ENCODE measurements around the gene CELSR2.
A peak's percentile ranks its signal among the peaks of the same experiment; 100 is the strongest.

The CELSR2 gene

GRCh38 chr1:109296782-109297181, 47.4 kb downstream of the CELSR2 start:
- TF ChIP-seq POLR2AphosphoS5 (IDR thresholded peaks at IDR 0.05; ENCODE audit: low read depth, low read length), result no peak
- TF ChIP-seq, protein P1, sequence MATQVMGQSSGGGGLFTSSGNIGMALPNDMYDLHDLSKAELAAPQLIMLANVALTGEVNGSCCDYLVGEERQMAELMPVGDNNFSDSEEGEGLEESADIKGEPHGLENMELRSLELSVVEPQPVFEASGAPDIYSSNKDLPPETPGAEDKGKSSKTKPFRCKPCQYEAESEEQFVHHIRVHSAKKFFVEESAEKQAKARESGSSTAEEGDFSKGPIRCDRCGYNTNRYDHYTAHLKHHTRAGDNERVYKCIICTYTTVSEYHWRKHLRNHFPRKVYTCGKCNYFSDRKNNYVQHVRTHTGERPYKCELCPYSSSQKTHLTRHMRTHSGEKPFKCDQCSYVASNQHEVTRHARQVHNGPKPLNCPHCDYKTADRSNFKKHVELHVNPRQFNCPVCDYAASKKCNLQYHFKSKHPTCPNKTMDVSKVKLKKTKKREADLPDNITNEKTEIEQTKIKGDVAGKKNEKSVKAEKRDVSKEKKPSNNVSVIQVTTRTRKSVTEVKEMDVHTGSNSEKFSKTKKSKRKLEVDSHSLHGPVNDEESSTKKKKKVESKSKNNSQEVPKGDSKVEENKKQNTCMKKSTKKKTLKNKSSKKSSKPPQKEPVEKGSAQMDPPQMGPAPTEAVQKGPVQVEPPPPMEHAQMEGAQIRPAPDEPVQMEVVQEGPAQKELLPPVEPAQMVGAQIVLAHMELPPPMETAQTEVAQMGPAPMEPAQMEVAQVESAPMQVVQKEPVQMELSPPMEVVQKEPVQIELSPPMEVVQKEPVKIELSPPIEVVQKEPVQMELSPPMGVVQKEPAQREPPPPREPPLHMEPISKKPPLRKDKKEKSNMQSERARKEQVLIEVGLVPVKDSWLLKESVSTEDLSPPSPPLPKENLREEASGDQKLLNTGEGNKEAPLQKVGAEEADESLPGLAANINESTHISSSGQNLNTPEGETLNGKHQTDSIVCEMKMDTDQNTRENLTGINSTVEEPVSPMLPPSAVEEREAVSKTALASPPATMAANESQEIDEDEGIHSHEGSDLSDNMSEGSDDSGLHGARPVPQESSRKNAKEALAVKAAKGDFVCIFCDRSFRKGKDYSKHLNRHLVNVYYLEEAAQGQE (IDR thresholded peaks at IDR 0.05; ENCODE audit: insufficient read depth in 1 of 2, low read depth in 2 of 2, low read length in 2 of 2), result no peak
- TF ChIP-seq TAF1 (IDR thresholded peaks at IDR 0.05; ENCODE audit: borderline replicate concordance, insufficient read depth, low read length), result no peak
- no peak for TF ChIP-seq SIN3A (IDR thresholded peaks at IDR 0.05; ENCODE audit: borderline replicate concordance, insufficient read depth, low read length)
- no peak for TF ChIP-seq FOXP2 (optimal IDR thresholded peaks at IDR 0.05; ENCODE audit: borderline replicate concordance, extremely low read depth, extremely low read length, insufficient read depth)

DNA sequence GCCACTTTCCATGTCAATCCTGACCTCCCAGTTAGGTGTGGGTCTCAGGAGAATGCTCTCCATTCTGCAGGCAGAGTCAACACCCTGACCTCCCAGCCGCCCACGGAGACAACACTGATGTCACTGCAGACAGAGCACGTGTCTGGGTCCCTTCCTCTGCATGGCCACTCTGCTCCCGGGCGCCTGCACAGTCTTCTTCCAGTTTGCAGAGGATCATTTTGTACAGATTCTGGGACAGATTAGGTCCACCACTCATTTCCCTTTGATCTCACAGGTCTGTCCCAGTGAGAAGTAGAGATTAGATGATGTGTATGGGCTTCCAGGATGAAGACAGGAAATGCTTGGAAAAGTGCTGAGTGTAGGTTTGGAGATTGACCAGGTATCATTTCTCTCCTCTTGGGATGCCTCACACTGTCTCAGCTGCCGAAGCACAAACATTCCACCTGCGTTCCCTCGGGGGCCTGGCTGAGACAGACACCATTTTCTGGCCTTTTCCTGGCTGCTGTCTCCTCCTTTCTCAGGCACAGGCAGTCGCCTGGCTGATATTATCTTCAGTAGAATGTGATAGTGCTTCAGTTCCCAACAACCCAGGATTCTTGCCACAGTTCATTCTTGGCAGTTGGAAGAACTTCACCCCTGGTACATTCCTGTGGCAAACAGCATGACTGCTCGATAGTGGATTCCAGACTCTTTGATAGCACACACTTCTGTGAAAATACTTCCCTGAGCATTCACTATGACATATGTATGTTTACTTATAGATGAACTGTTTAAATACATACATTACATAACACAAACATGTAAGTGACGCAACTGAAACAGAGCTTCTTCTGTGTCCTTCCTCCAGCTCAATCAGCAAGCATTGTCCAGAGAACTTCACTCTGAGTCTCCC, 49.6 kb downstream of the CELSR2 start:
- TF ChIP-seq POLR2AphosphoS5 (IDR thresholded peaks at IDR 0.05; ENCODE audit: low read depth, low read length) (no peak), FOXP2 (optimal IDR thresholded peaks at IDR 0.05; ENCODE audit: borderline replicate concordance, extremely low read depth, extremely low read length, insufficient read depth) (peak; percentile 29), TAF1 (IDR thresholded peaks at IDR 0.05; ENCODE audit: borderline replicate concordance, insufficient read depth, low read length) (no peak)
- TF ChIP-seq, protein P1 (IDR thresholded peaks at IDR 0.05; ENCODE audit: insufficient read depth in 1 of 2, low read depth in 2 of 2, low read length in 2 of 2), result no peak

GRCh38 chr1:109299558-109300343, 50.4 kb downstream of the CELSR2 start:
- no peak for TF ChIP-seq POLR2AphosphoS5 (IDR thresholded peaks at IDR 0.05; ENCODE audit: low read depth, low read length)
- TF ChIP-seq, protein P1 (IDR thresholded peaks at IDR 0.05; ENCODE audit: insufficient read depth in 1 of 2, low read depth in 2 of 2, low read length in 2 of 2), result no peak

GRCh38 chr1:109300650-109301151, 51.4 kb downstream of the CELSR2 start:
- TF ChIP-seq TAF1 (IDR thresholded peaks at IDR 0.05; ENCODE audit: borderline replicate concordance, insufficient read depth, low read length) (no peak), POLR2AphosphoS5 (IDR thresholded peaks at IDR 0.05; ENCODE audit: low read depth, low read length) (no peak), FOXP2 (optimal IDR thresholded peaks at IDR 0.05; ENCODE audit: borderline replicate concordance, extremely low read depth, extremely low read length, insufficient read depth) (no peak), SIN3A (IDR thresholded peaks at IDR 0.05; ENCODE audit: borderline replicate concordance, insufficient read depth, low read length) (no peak)
- TF ChIP-seq, protein P1 (IDR thresholded peaks at IDR 0.05; ENCODE audit: insufficient read depth in 1 of 2, low read depth in 2 of 2, low read length in 2 of 2), result no peak
